Activated T-cell treated with anti-CD3 and anti-CD28 coated beads, Interleukin-2, amount 50 U/mL, for 4 hours (primary cell): ENCODE data around the gene MAP1B. TPM values are rescaled to one million over a fixed set of nuclear protein-coding genes. Genes with fewer than 3 reads are reported as not detected.

Experiments used
- ATAC-seq, 2 donors: fragments of 200-7000 bp; cut with Tn5 transposase; one replicate each; pipeline ENCODE4 v1.10.0; 2021
- DNase-seq: peaks from one replicate; pipeline ENCODE4 v3.0.0-alpha.2; 2020
- H3K27me3 Mint-ChIP-seq: one replicate; pipeline ENCODE4 v1.8.0; 2021; ENCODE audit warnings: low read depth, mixed read lengths
- H3K36me3 Mint-ChIP-seq: one replicate; pipeline ENCODE4 v1.8.0; 2022; ENCODE audit warnings: mixed read lengths; ENCODE audit not compliant: insufficient read depth
- H3K4me1 Mint-ChIP-seq: one replicate; pipeline ENCODE4 v1.8.0; 2021; ENCODE audit warnings: low read depth, mixed read lengths
- H3K4me3 Mint-ChIP-seq: one replicate; pipeline ENCODE4 v1.8.0; 2021; ENCODE audit warnings: mild to moderate bottlenecking, moderate library complexity, mixed read lengths
- H3K9me3 Mint-ChIP-seq: one replicate; pipeline ENCODE4 v1.8.0; 2021; ENCODE audit warnings: mixed read lengths
- total RNA-seq, 3 donors: library from RNA; stranded (reverse); gene quantifications; one replicate each; pipeline ENCODE4 v1.2.1, GENCODE V29; 2021

Gene MAP1B
- total RNA-seq, 3 donors from 2014 or later = 0.16 to 0.41 (median 0.25) TPM

DNA sequence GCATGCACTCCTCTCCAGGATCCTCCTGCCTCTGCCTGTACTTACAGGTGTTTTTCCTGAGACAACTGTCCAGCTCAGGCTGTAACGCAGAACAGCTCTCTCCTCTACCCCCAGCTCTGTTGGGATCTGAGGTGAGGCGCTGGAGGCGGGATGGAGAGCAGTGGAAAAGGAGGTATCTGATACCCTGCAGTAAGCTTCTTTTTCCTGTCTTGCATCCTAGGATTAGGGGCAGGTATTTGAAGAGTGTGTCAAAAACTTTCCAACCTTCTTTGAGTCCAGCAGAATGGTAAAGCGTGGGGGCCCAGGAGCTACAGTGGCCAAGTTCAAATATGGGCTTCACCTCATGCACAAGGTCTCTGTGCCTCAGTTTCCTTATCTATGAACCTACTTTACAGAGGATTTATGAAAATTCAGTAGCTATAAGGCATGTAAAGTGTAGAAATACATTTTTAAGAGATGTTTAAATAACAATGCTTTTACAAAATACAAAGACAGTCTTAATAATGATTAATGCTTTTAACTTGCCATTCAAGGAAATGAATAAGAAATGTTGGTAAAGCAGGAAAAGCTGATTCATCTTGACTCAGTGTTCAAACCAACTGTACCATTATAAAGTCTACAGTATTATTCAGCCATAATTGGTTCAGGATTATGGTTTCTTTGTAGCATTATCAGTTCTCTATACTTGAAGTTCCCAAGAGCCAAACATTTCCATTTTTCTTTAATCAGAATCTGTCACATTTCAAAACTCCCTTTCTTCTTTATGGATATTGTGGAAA, 26.1 kb downstream of the MAP1B start:
- H3K4me3 Mint-ChIP-seq = no peak overlapping the region
- no peaks in the 10 kb centered on the region for H3K36me3 Mint-ChIP-seq
- ATAC-seq (no peak), DNase-seq (no peak)
- peaks cover 31% of the 10 kb centered on the region for H3K27me3 Mint-ChIP-seq
- H3K9me3 Mint-ChIP-seq = no peaks in the 10 kb centered on the region
- H3K4me1 Mint-ChIP-seq = peaks cover 4% of the 10 kb centered on the region

DNA sequence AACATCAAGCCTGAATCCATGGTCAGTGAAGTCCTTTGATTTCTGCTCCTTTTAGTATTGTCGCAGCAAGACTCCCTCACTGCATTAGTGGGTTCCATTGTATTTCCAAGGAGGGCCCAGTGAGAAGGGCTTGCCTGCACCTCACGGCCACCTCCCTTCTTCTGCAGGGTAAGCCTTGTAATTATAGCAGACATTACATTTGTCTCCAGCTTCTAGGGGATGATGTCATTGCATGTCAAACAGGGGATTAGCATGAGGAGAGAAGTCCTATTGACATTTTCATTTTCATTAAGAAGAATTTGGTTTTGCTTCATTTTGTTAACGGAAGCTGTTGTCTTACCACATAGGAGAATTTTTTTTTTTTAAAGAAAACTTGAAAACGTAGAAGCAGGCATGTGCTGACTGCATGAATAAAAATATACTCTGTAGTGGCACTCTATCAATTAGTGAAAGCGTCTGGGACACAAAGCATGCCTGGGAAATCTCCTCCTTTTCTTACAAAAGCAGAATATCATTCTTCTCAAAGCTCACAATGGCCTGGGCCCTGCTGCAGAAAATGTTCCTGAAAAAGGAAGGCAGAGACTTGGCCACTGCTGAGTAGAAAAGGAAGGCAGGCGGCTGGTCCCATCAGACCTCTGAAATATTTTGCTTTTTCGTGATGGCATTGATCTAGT, 27.1 kb downstream of the MAP1B start:
- peaks cover 13% of the 10 kb centered on the region for H3K4me1 Mint-ChIP-seq
- DNase-seq = no peak
- no peaks in the 10 kb centered on the region for H3K36me3 Mint-ChIP-seq
- no peak for ATAC-seq
- no peaks in the 10 kb centered on the region for H3K9me3 Mint-ChIP-seq
- H3K4me3 Mint-ChIP-seq = no peak overlapping the region
- H3K27me3 Mint-ChIP-seq = peaks cover 28% of the 10 kb centered on the region

DNA sequence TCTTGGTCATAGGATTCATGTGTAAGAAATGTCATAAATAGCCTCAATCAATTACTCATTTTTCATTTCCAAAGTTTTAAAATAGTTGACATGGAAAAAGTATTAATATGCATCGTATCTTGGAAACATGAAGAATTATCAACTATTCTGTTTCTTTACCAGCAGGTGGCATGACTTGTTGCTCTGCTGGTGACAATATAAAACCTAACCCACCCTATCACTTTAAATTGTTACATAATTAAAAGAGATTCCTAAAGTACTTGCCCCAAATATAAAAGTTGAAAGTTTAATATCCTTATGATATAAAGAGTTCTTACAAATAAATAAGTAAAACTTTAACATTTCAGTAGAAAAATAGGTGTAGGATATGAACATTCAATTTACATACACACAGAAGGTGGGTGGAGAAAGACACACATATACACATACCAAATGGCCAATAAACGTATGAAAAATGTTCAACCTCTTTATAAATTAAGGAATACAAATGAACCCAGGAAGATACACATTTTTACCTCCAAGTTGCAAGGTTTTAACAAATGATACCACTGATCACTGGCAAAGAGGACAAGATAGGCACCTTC, 30.6 kb downstream of the MAP1B start:
- H3K36me3 Mint-ChIP-seq = no peaks in the 10 kb centered on the region
- no peak overlapping the region for H3K4me3 Mint-ChIP-seq
- ATAC-seq (no peak), DNase-seq (no peak)
- H3K4me1 Mint-ChIP-seq = peaks cover 16% of the 10 kb centered on the region
- no peaks in the 10 kb centered on the region for H3K9me3 Mint-ChIP-seq
- H3K27me3 Mint-ChIP-seq = peaks cover 35% of the 10 kb centered on the region

DNA sequence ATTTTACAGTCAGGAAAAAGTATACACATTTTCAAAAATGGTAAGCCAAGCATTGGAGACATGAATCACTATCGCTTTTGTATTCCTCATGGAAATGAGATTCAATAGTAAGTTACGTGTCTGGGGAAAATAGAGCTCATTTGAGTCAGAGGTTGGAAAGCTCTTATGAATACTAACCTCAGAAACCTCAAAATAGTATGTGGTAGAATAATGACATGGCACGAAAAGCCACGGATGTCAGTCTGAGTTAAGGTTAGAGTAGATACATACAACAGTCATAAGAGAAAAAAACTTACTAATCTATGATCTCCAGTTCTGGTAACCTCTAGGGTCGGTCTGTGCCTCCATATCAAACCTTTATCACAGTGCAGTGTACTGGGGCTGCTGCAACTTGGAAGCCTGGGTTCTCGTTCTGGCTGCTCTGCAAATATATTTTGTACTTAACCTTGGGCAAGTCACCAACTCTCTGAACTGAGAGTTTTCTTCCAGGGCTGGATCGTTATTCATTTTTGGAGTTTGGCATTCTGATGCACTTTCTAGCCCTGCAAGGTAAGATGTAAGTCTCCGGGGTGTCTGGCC, 31.8 kb downstream of the MAP1B start:
- Mint-ChIP-seq H3K27me3 (peaks cover 27% of the 10 kb centered on the region), H3K4me3 (no peak overlapping the region), H3K36me3 (no peaks in the 10 kb centered on the region), H3K4me1 (peaks cover 16% of the 10 kb centered on the region), H3K9me3 (no peaks in the 10 kb centered on the region)
- no peak for DNase-seq
- peak; percentile 97 to 99 for ATAC-seq

DNA sequence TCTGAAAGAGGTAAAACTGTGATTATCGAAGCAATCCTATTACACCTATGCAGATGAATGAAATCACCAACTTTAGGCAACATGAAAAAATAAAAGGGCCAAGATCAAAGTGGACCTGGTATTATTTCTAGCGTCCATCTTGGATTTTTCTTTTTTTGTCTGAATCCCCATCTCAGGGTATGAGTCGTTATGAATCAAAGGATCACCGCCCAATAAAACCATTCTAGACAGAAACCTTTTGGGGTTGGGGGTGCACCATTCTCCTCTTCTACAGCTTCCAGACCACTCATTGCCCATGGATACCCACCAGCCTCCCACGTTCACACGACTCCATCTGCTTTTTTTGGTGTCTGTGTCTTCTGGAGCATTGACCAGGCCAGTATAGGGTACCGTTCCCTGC, 33.4 kb downstream of the MAP1B start:
- DNase-seq = no peak
- Mint-ChIP-seq H3K9me3 (no peaks in the 10 kb centered on the region), H3K4me1 (peaks cover 16% of the 10 kb centered on the region), H3K4me3 (no peak overlapping the region), H3K27me3 (peaks cover 19% of the 10 kb centered on the region), H3K36me3 (no peaks in the 10 kb centered on the region)
- ATAC-seq = no peak

DNA sequence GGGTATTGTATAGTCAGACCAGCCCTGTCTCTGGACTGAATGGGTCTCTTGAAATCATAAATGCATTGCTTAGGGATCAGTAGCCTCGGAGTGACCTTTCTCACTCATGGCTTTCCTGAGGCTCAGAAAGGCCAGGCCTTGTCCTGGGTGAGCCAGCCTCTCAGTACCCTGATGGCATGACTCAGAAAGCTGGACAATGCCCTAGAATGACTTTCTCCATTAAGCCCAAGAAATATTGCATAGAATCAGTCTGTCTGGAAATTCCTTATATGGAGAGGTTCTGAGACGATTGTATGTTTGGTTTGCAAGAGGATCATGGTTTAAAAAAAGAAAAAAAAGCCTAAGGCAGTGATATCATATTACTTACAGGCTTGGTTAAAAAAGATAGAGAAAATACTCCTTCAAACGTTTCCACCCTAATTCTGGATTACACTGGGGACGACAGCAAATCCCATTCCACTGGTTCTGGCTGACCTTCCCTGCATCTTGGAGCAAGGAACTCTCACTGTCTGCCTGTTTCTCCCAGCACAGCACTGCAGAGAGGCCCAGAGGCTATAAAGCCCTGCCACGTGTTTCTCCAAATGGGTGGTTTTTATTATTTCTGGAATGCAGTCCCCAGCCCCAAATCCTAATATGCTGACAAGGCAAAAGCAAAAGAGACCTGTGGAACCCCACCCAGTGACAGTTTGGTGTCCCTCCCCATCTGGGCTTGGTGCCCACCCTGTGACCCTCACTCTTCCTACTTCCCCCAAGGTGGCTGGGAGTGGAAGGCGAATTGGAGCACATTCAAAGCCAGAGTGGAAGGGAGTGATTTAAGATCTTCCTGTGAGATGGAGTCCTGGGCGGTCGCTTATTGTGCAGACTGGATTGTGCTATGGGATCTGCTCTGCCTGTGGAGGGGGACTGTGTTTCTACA, 34.4 kb downstream of the MAP1B start:
- Mint-ChIP-seq H3K4me1 (peaks cover 16% of the 10 kb centered on the region), H3K36me3 (no peaks in the 10 kb centered on the region), H3K9me3 (no peaks in the 10 kb centered on the region), H3K27me3 (peaks cover 16% of the 10 kb centered on the region), H3K4me3 (no peak overlapping the region)
- ATAC-seq (no peak), DNase-seq (no peak)

DNA sequence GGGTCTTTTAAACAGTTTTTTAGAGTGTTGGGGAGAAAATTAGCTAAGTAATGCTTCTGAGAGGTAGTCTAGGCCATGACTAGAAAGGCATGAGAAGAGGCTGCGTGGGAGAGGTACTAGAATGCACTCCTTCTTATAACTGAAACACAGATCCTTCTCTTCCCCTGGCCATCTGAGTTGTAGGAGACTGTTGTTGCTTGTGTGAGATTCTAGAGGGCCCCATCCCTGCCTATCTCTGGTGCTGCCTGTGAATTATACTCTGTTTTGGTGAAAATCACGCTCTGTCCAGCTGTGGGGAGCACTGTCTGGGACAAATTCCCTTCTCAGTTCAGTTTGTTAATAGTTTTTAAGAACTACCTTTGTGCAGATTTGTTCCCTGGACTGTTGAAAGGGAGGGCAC, 37.5 kb downstream of the MAP1B start:
- H3K36me3 Mint-ChIP-seq = no peaks in the 10 kb centered on the region
- no peak overlapping the region for H3K4me3 Mint-ChIP-seq
- no peaks in the 10 kb centered on the region for H3K9me3 Mint-ChIP-seq
- ATAC-seq = no peak
- H3K27me3 Mint-ChIP-seq = peaks cover 19% of the 10 kb centered on the region
- no peaks in the 10 kb centered on the region for H3K4me1 Mint-ChIP-seq
- DNase-seq = no peak

DNA sequence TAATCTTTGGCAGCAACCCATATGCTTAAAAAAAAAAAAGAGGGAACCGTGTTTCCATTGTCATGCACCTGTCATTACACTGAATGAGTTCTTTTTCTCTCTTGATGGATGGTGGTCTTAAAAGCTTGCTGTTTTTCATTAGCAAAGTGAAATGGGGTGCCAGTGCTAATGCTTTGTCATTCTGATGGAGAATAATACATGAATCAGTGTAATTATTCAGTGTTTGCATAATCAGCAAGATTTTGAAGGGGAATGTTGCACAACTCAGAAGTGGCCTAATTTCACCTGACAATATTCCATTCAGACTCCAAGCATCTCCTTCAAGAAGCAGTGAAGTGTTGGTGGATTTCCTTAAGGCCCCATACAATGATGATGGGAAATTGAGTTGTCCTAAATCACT, 38.1 kb downstream of the MAP1B start:
- DNase-seq = no peak
- Mint-ChIP-seq H3K36me3 (no peaks in the 10 kb centered on the region), H3K4me1 (no peaks in the 10 kb centered on the region), H3K9me3 (no peaks in the 10 kb centered on the region), H3K27me3 (peaks cover 18% of the 10 kb centered on the region), H3K4me3 (no peak overlapping the region)
- no peak for ATAC-seq

DNA sequence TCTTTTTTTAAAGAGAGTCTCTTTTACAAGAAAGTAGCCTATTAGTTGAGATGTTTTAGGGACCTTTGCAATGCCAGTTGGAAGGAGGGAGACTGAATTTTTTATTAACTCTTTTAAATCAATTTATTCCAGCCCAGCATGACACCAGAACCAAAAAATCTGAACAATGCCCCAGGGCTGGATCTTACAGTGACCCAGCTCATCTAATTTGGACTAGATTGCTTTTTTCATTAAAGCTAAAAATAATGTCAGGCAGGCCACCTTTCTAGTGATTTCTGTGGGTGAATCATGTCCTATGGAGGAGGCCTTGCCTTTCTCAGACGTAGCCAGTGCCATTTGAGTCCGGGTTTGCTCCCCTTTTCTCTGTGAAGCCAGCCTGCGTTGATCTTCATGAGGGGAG, 38.8 kb downstream of the MAP1B start:
- no peak for ATAC-seq

DNA sequence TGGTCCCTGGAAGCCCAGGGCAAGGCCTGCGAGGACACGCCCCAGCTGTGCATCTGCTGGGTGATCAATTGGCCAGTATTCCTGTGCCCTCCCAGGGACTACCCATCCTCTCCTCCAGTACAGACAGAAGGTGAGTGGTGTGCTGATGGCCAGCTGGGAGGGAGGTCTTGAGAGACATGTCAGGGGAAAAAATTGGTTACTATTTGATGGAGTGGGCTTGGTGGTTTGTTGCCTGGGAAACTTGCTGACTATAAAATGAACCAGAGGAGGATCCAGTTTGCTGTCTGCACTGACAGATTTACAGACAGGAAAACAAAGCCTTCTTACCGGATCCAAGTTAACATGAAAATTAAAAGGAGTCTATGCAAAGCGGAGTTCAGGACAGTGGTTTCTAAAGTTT, 40.3 kb downstream of the MAP1B start:
- ATAC-seq (no peak), DNase-seq (no peak)
- Mint-ChIP-seq H3K27me3 (peaks cover 5% of the 10 kb centered on the region), H3K9me3 (no peaks in the 10 kb centered on the region), H3K4me3 (no peak overlapping the region), H3K36me3 (no peaks in the 10 kb centered on the region), H3K4me1 (no peaks in the 10 kb centered on the region)

More for the DNA sequence above, 38.8 kb downstream of the MAP1B start:
- no peaks in the 10 kb centered on the region for H3K9me3 Mint-ChIP-seq
- peaks cover 10% of the 10 kb centered on the region for H3K27me3 Mint-ChIP-seq
- no peaks in the 10 kb centered on the region for H3K4me1 Mint-ChIP-seq
- no peak overlapping the region for H3K4me3 Mint-ChIP-seq
- H3K36me3 Mint-ChIP-seq = no peaks in the 10 kb centered on the region
- no peak for DNase-seq

DNA sequence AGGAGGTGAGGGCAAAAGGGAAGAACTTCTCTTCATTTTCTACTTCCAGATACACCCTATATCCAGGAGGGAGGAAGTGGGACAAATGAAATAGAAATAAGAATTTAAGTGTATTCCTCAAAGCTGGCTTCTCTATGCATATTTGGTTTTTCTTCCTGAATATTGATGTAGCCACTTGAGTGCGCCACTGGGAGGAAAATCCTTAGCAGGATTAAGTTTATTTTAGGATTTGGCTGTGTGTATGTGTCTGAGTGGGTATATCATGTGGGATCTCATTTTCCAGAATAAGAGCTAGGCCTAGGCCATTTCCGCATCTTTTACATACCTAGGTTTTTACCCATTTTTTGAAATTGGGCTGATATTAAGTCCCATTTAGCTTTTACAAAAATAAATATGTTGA, 42.5 kb downstream of the MAP1B start:
- Mint-ChIP-seq H3K4me3 (no peak overlapping the region), H3K9me3 (no peaks in the 10 kb centered on the region), H3K27me3 (peaks cover 5% of the 10 kb centered on the region), H3K36me3 (no peaks in the 10 kb centered on the region), H3K4me1 (no peaks in the 10 kb centered on the region)
- no peak for DNase-seq
- no peak for ATAC-seq

DNA sequence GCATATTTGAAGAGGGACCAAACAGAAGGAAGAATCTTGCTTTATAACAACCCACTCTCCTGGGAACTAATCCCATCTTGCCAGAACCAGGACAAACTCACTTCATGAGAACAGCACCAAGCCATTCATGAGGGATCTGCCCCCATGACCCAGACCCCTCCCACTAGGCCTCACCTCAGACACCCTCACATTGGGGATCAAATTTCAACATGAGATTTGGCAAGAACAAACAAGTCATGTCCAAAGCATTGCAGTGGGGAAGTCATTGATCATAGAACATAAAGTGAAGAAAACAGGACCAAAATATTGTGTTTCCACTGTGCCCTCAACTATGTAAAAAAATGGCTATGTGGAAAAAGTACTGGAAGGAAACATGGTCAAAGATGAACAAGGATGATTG, 43.9 kb downstream of the MAP1B start:
- Mint-ChIP-seq H3K27me3 (peaks cover 5% of the 10 kb centered on the region), H3K4me1 (no peaks in the 10 kb centered on the region), H3K36me3 (no peaks in the 10 kb centered on the region), H3K9me3 (no peaks in the 10 kb centered on the region), H3K4me3 (no peak overlapping the region)
- DNase-seq (no peak), ATAC-seq (no peak)

DNA sequence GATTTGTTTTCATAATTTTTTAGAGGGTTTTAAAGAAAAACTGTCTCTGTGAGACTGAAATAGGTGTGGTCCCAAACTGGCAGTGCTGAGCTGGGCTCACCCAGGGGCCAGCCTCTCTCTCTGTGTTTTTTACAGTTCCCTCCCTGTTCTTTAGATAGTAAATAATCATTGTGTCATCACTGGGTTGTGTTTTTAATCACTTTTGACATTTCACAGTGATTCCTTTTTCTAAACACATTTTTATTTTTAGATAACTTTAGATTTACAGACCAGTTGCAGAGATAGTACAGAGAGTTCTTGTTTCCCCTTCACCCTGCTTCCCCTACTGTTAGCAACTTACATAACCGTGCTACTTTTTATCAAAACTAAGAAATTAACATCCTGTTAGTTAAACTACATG, 44.4 kb downstream of the MAP1B start:
- ATAC-seq = no peak

DNA sequence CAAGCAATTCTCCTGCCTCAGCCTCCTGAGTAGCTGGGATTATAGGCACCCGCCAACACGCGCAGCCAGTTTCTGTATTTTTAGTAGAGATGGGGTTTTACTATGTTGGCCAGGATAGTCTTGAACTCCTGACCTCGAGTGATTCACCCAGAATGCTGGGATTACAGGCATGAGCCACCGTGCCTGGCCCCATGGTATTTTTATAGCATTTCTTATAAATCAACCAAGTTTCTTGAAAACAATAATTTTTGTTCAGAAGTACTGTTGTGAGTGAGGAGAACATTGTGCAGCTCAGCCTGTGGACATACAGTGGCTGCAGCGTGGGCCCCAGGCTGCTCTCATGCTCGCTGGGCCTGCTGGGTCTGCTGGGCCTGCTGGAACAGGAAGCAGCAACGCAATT, 45.3 kb downstream of the MAP1B start:
- Mint-ChIP-seq H3K27me3 (peaks cover 4% of the 10 kb centered on the region), H3K4me1 (no peaks in the 10 kb centered on the region), H3K36me3 (no peaks in the 10 kb centered on the region), H3K4me3 (no peak overlapping the region), H3K9me3 (no peaks in the 10 kb centered on the region)
- ATAC-seq (no peak), DNase-seq (no peak)

More for the DNA sequence above, 44.4 kb downstream of the MAP1B start:
- Mint-ChIP-seq H3K36me3 (no peaks in the 10 kb centered on the region), H3K9me3 (no peaks in the 10 kb centered on the region), H3K4me1 (no peaks in the 10 kb centered on the region), H3K4me3 (no peak overlapping the region), H3K27me3 (peaks cover 5% of the 10 kb centered on the region)
- no peak for DNase-seq
